GM19238 (cell line): ENCODE results near the gene MRPS35.

ENCODE experiments used
- DNase-seq: peaks from one replicate; pipeline ENCODE4 v3.0.0; 2011; ENCODE audit warnings: low spot score; ENCODE audit not compliant: insufficient read length

MRPS35 gene

GRCh38 chr12:27710592-27711316 lies at the start of gene MRPS35:
TSS of gene MRPS35 (plus strand) at chr12:27710832. CDS start at chr12:27710844, 12 bp downstream.
- peak; percentile 69 for DNase-seq

- no peak for DNase-seq
Observed at GRCh38 chr12:27665704-27666103, 44.9 kb upstream of the MRPS35 start.

- DNase-seq = no peak
Observed at GRCh38 chr12:27666510-27666909, 44.1 kb upstream of the MRPS35 start.

GRCh38 chr12:27667540-27667939 lies 43.1 kb upstream of the MRPS35 start:
- no peak for DNase-seq

DNA sequence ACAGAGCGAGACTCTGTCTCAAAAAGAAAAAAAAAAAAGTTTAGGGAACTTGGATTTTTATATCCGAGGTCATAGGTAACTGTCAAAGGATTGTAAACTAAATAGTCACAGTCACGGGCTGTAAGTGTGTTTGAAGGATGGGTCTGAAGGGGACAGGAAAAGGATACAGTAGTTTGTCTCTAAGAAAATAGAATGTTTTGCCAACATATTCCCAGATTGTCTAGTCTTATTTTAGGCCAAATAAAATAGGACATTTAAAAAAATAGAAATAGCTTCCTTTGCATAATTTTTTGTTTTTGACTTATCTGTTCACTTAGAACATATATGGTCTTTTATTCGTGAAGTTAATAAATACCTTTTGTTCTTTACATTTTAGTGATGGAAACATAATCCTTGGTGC lies 38.6 kb upstream of the MRPS35 start:
- no peak for DNase-seq

GRCh38 chr12:27672643-27673042 lies 38.0 kb upstream of the MRPS35 start:
- DNase-seq = no peak

DNA sequence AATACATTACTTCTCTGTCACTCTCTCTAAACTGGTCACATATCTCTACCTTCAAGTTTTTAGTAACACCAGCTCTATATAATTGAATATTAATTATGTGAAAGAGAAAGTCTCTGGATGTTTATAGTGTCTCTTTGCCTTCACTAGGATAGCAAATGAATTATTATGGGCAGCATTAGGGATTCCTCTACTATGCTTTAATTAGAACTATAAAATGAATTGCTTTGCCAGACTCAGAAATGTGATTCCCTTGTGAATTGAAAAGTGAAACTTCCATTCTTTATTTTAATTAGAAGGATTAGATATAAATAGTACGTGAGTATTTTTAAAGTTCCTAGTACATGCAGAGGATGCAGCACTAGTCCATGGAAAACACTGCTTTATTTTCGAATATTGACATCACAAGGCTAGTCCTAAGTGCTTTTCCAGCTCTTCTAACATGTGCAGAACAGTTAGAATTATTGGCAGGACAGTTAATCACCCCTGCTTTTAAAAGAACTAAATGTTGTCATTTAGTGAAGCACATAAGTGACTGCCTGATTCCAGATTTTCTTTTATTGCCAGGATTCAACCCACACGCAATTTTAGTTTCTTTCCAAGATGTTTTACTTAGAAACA lies 37.4 kb upstream of the MRPS35 start:
- no peak for DNase-seq

GRCh38 chr12:27674989-27675388 lies 35.6 kb upstream of the MRPS35 start:
- no peak for DNase-seq

- DNase-seq = no peak
Observed at GRCh38 chr12:27680619-27681018, 30.0 kb upstream of the MRPS35 start.

GRCh38 chr12:27682534-27682933 lies 28.1 kb upstream of the MRPS35 start:
- DNase-seq = no peak

GRCh38 chr12:27685274-27685673 lies 25.4 kb upstream of the MRPS35 start:
- no peak for DNase-seq

GRCh38 chr12:27686147-27686546 lies 24.5 kb upstream of the MRPS35 start:
- DNase-seq = no peak

- no peak for DNase-seq
Observed at GRCh38 chr12:27688671-27689070, 22.0 kb upstream of the MRPS35 start.

DNA sequence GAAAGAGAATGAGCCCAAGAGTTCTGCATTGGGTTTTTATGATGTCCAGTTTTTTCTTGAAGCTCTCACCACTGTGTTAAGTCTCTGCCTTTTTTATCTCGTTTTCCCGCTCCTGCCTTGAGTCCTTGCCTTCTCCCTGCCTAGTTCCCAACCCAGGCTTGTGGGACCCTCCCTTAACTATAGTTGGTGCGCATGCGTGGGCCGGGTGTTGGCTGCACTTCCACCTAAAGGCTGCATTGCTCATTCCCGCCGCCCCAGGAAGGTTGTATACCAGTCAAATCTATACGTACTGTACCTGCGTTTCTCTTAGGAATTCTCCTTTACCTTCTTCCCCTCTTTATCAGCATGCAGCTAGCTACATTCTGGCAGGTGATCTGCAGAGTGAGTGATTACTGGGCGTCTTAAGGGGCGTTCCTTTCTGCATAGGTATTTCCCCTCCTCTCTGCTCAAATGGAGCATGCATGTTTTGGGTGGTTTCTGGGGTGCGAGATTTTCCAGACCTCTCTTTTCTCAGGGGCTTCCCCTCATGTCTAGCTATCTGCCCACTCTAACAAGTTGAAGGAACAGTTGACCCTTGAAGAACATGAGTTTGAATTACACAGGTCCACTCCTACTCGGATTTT lies 21.0 kb upstream of the MRPS35 start:
- no peak for DNase-seq

GRCh38 chr12:27693403-27693802 lies 17.2 kb upstream of the MRPS35 start:
- no peak for DNase-seq

DNA sequence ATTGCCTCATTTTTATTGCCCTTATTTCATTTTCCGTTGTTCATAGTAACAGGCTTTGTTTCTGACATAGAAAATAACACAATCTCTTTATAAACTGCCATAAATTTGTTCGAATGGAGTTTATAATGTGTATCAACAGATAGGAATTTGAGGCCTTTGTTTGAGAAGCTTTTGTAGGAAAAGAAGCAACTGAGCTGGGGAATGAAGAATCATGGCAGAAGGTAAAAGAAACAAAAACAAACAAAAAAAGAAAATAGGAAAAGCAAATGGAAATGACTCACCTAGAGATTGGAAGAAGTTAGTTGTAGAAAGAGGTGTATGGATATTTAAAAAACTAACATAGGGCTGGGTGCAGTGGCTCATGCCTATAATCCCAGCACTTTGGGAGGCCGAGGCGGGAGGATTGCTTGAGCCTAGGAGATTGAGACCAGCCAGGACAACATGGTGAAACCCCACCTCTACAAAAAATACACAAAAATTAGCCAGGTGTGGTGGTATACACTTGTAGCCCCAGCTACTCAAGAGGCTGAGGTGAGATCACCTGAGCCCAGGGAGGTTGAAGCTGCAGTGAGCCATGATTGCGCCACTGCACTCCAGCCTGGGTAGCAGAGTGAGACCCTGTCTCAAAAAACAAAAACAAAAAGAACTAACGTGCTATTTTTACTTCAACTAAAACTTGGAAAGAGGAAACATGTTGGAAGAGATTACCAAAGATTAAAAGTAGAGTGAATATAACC lies 14.9 kb upstream of the MRPS35 start:
- DNase-seq = no peak

- no peak for DNase-seq
Observed at GRCh38 chr12:27696293-27696652, 14.4 kb upstream of the MRPS35 start, which contains the start of gene REP15. TSS of gene REP15 (plus strand) at chr12:27696447. CDS start at chr12:27696563, 116 bp downstream.

DNA sequence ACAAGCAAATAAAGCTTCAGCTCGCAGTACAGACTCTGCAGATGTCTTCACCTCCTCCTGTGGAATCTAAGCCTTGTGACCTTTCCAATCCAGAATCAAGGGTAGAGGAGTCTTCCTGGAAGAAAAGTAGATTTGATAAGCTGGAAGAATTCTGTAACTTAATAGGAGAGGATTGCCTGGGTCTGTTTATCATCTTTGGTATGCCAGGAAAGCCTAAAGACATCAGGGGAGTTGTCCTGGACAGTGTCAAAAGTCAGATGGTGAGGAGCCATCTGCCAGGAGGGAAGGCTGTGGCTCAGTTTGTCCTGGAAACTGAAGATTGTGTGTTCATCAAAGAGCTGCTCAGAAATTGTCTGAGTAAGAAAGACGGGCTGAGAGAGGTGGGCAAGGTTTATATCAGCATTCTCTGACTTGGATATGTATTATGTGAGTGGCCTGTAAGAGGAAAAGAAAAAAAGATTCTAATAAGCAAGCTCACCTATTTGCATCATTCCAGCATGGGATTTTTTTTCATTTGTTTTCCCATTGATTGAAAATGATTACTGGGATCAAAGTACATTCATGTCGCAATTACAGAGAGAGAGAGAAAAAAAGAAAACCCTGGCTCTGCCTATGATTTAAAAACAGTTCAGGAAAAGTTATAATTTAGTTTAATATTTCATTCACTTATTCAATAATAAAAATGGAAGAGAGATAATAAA lies 13.6 kb upstream of the MRPS35 start:
- no peak for DNase-seq

- DNase-seq = no peak
Observed at GRCh38 chr12:27703720-27704452, 6.7 kb upstream of the MRPS35 start.

GRCh38 chr12:27705263-27705662 lies 5.4 kb upstream of the MRPS35 start:
- no peak for DNase-seq

- no peak for DNase-seq
Observed at GRCh38 chr12:27707216-27707615, 3.4 kb upstream of the MRPS35 start.
